ENCODE measurements around the gene MKLN1. TPM values are rescaled to one million over a fixed set of nuclear protein-coding genes. Genes with fewer than 3 reads are reported as not detected.
"Not testable (repeated sequence)": the region's sequence is repeated elsewhere in the genome, so short reads cannot be mapped to it uniquely, and the experiment has no call there.

MKLN1 gene
- total RNA-seq, 1 donor from 2014 or later: 45.7 TPM

DNA sequence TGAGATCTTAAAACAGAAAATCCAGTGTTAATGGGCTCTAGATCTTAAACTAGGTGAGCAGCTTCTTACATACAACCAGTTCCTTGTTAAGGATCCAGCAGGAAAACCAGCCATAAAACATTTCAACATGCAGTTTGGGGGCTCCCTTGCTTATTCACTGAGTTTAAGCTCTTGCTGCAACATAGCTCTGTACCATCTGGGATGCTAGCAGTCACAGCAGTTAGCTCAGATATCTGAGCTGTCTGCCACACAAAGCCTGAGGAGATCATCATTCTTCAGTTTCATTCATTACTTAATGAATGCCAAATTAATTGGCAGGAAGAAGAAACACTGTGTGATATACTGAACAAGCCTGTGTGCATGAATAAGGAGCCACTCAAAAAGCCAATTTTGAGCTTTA, 165.9 kb downstream of the MKLN1 start:
- FAIRE-seq (no peak), DNase-seq (ENCODE audit: low spot score in 2 of 2) (no peak)

DNA sequence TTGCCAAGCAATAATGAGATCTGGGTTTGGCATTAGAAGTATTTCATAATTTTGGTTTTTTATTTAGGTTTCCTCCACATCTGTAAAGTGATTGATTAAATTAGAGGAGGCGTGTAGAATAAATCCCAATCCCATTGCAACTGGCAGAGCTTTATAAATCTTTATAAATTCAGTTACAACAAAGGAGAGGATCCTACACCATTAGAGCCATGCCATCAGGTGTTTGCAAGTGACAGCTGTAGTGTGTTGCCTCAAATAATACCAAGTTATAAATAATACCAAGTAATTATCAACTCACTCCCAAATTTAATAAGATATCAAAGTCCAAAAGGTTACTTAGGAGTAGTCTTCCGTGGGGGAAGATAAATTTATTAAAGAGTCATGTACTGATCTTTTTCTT, 166.5 kb downstream of the MKLN1 start:
- no peak for DNase-seq (ENCODE audit: low spot score in 2 of 2)
- FAIRE-seq: no peak

DNA sequence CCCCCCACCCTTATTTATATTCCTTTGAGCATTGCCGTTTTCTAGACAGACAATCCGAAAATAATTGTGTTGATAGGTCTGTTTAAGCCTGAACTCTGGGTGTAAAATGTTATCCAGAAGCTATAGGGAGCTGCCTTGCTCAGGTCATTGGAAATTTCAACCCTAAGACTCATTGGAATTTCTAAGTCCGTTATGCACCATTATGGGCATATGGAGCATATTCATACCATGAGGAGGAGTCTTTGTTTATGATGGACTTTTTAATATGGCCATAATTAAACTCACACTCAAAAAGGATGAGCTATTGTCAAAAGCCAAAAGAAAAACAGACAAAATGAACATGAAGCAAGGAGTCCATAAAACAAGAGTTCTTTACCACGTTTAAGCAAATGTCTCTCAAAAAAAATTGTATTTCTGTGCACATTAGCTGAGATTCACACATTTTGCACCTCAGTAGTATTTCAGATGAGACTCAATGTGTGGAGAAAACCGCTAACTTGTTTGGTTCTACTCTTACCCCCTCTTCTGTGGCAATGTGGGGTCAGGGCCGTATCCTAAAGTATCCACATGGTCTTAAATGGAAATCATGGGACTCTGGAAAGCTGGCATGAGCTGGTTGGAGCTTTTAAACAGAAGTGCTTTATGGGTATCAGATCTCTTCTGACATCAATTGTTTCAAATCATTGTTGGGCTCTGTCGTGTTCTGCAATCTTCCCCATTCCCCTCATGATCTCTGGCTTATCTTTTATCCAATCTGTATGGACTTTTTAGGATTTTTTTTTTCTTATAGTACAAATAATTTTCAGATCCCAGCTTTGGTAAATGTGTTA, 168.2 kb downstream of the MKLN1 start:
- DNase-seq (ENCODE audit: low spot score in 2 of 2) (no peak), FAIRE-seq (no peak)

DNA sequence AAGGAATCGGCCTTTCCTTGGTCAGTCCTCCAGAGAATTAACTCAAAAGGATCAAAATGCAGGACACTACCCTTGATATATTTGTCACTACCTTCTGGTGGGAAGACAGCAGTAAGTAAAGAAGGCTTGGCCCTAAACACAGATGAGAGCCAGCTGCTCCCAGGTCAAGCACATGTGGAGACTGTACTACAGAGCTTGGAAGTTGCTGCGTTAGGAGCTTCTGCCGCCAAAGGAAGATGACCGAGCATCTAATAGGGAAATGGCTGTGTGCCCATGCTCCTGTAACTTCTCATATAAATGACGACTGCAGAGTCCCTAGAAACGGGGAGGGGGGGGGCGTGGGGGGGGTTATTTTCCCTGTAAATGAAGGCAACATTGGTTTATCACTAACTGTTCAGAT, 169.8 kb downstream of the MKLN1 start:
- no peak for DNase-seq (ENCODE audit: low spot score in 2 of 2)
- no peak for FAIRE-seq

DNA sequence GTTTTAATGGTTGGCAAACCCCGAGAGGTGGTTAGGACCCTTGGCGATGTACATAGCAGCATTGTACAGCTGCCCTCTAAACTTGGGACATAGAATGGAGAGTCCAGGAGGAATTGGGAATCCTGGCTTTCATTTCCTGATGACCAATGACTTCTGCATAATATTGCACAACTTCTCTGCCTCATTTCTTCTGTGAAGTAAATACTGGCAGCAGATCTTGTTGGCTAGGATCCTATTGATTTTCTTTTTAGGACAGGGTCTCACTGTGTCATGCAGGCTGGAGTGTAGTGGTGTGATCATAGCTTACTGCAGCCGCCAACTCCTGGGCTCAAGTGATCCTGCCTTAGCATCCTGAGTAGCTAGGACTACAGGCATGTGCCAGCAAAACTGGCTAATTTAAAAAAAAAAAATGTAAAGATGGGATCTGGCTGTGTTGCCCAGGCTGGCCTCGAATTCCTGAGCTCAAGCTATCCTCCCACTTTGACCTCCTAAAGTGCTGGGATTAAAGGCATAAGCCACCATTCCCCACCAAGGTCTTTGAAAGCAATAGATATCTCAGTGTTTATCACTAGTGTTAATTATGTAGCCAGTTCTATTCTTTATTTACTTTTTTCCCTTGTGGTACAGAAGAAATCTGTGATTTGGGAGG, 170.7 kb downstream of the MKLN1 start:
- FAIRE-seq (no peak), DNase-seq (ENCODE audit: low spot score in 2 of 2) (no peak)

DNA sequence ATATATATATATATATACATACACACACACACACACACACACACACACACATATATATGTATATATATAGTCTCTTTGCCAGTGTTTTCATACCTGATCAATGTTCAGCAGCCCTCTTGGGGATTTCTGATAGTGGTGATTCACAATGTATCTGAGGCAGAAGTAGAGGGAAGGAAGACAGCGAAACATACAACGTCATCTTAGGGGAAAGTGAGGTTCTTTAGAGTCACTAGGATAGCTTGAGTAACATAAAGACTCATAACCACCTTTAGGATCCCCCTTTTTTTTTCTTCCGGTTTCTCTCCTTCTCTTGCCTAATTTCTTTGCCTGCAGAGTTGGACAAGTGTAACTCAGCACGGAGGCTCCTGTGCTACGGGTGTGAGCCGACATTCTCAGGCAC, 172.1 kb downstream of the MKLN1 start:
- no peak for FAIRE-seq

DNA sequence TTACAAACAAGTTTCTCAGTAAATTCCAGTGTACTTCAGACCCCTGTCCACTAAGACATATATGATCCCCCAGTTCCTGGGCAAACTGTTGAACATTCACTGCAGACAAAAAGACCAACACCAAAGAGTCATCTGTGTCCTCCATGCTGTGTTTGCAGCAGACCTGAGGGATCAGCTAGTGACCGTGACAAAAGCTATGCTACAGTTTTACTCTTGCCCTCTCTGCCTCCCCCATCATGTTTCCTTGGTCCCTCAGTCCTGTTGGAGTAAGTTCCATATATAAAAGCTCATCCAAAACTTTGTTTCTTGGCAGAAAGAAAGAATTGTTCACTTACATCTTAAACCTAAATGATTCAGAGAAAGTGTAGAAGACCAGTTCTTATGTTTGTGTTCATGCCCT, 172.7 kb downstream of the MKLN1 start:
- FAIRE-seq (no peak), DNase-seq (ENCODE audit: low spot score in 2 of 2) (no peak)

More for the DNA sequence above, 172.1 kb downstream of the MKLN1 start:
- DNase-seq (ENCODE audit: low spot score in 2 of 2): no peak

DNA sequence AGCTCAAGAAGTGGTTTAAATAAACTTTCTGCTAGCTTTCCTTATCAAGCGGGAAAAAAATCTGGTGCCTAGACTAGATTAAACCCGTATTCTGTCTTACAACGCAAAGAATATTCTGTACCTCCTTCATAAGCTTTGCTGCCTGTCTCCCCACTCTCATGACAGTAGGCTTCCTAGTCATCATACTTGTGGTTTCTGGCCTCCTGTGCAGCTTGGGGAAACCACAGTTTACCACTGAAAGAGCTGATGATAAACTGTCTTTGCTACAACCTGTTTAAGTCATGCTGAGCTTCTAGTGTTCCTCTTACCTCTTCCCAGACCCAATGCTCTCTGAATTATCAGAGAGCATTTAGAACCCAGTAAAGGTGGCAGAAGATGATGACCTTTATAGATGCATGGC, 173.7 kb downstream of the MKLN1 start:
- DNase-seq (ENCODE audit: low spot score in 2 of 2) (no peak), FAIRE-seq (no peak)

DNA sequence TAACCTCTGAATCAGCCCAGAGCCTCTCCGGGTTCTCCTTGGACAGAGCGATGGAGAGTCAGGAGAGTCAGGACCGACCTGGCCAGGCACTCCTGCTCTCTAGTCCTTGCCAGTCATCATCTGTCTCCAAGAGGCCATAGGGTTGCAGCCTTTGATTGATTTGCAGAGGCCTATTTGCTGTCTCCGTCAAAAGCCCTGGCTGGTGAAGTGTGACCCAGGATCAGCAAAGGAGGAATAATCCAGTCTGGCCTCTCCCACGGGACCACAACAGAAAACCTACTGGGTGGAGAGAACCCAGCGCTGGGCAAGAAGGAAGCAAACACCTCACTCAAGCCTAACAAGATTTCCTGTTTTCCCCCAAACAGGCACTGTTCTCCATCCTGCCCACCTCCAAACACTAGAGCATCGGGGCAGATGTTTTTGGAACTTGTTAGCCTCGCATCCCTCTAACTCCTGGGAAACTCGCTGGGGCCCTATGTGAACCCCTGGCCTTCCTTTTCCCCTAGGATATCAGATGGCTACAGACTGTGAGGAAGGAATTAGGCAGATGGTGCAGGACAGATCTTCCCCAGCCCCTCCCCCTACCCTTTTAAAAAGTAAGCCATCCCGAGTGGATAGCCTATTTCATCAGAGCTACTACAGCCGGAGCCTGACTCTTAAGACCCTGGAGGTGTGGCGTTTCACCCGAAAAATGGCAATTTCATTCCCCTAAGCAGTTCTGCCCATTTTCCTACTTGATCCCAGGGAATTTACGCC, 174.4 kb downstream of the MKLN1 start:
- FAIRE-seq (no peak), DNase-seq (ENCODE audit: low spot score in 2 of 2) (no peak)

DNA sequence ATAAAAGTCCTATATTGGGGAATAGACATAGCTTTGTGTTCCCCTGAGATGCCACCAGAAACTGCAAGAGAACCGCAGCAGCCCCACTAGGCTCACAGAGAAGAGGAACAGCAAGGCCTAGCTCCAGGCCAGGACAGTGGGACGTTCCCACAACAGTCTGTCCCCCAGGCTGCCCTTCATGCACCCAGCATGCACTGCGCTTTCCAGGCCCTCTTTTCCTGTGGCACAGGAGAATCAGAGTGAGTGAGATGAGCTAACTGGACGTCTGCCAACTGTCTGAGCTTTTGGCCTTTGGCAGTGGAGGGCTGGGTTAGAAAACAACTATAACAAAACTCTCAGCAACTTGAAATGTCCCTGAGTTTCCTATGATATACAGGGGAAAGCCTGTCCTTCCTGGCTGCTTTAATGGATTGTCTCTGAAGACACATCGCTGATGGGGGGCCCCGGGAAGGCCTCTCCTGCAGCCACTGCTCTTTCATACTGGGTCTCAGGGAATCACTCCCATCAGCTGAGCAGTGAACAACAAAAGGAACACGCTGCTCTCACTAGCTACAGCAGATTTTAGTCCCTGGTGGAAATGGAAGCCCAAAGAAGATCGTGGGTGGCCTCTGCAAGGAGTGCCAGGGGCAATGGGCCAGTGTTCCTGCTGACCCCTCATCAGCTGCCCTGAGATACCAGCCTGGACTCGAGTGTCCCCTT, 175.3 kb downstream of the MKLN1 start:
- FAIRE-seq: no peak
- DNase-seq (ENCODE audit: low spot score in 2 of 2): no peak

DNA sequence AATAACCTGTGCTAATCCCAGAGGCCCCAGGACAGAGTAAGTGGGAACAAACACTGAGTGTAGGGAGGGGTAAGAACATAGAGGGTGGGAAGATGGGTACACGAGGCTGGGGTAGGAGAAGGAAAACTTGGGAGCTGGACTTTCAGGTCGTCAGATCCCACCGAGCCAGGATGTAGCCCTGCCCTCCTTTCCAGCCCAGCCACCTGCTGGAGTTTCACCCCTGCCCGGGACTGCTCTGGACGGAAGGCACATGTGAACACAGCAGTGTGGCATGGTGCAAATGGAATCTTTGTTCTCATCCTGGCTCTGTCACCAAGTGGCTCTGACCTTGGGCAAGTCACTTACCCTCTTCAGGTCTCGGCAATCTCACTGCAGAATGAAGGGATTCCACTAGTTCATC, 176.0 kb downstream of the MKLN1 start:
- DNase-seq (ENCODE audit: low spot score in 2 of 2) (no peak), FAIRE-seq (no peak)

DNA sequence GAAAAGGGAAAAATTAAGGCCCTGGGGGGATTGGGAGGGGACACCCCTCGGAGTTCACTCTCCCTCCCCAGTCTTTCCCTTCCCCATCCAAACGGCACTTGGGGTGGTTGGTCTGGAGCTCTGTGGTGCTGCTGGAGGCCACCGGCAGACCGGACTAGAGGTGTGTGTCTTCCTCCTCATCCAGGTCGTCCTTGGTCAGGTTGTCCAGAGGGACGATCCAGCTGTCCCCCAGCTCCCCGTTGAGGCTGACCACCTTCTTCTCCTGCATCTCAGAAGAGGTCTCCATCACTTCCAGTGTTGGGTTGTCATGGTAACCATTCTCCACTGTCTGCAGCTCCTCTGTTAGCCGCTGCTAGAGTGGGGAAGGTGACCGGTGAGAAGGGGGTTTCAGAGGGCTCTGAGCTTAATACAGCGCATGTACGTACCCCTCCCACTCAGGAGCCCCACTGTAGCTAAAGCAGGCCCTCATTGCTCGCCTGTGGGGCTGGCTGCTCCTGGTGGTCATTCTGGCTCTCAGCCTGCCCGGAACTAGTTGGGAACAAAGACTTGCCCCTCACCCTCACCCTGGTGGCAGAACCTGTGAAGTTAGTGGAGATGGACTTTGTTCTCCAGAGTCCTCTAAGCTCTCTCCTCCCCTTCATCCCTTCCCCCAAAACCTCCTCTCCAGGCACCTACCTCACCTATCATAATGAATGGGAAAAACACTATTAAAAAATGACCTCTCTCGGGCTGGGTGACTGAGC, 176.7 kb downstream of the MKLN1 start:
- no peak for FAIRE-seq
- DNase-seq (ENCODE audit: low spot score in 2 of 2): no peak

DNA sequence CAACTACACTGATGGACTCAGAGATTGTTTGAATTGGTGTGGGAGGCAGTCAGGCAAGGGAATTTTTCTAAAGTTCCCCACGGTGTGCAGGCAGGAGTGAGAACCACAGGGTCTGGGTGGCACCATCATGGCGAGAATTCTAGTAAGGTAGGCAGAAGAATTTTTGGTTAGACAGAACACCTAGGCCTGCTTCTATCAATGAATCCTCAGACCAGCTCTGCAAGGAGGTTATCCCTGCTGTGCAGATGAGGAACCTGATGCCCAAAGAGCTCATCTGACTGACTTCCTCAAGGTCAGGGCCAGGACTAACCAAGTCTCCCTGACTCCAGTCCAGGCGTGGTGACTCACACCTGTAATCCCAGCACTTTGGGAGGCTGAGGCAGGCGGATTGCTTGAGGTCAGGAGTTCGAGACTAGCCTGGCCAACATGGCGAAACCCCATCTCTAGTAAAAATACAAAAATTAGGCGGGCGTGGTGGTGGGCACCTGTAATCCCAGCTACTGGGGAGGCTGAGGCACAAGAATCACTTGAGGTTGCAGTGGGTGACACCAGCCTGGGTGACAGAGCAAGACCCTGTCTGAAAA, 177.5 kb downstream of the MKLN1 start:
- not testable (repeated sequence) for DNase-seq (ENCODE audit: low spot score in 2 of 2); FAIRE-seq

DNA sequence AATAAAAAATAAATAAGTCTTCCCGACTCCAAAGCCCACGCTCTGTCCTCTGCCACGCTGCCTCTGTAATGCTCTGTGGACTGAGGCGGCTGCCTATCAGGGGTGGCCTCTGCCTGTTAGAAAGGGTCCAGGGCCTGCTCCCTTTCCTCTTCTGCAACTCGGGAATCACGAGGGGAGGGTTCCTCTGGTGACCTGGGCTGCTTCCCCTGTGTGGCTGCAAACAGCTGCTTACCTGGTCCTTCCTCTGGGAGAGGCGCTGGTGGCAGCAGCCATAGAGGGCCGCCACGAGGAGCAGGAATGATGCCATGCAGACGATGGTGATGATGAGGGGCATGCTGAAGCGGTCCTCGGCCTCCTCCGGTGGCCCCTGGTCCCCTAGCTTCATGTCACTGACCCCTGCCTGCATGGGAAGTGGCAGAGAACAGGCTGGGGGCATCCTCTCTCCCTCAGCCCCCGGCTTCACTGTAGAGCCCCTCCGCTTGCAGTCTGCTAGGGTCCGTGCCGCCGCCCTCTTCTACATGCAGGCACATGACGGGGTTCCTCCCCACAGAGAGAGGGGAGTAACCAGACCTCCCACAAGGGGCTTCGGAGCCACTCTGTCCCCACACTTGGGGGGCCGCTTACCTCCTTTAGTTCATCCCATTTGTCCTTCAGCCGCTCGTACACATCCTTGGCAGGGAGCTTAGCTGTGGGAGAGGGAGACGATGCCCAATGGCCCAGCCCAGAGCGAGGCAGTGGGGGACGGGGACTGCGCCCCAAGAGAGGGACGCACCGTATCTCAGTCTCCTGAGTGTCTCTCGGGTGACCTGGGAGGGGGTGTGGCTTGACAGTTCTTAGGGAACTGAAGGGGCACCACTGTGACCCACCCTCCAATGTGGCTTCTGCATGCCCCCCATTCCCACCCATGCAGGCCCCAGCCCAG, 178.2 kb downstream of the MKLN1 start:
- DNase-seq (ENCODE audit: low spot score in 2 of 2) (no peak), FAIRE-seq (no peak)

DNA sequence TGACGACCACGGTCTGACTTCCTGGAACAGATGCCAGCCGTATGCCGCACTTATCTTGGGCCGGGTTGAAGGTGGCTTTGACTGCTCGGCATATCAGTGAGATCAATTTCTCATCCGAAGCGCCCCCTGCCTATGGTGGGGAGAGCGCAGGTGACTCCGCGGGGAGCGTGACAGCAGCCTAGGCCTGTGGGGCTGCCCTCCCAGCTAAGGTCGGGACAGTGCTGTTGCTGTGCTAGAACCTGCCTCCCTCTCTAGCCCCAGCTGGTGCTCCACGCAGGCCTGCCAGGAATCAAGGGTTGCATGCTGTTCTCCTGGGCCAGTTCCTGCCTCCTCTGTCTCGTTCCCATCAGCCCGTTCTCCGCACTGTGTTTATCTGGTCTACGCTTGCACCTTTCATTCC, 178.9 kb downstream of the MKLN1 start:
- DNase-seq (ENCODE audit: low spot score in 2 of 2) (no peak), FAIRE-seq (no peak)

DNA sequence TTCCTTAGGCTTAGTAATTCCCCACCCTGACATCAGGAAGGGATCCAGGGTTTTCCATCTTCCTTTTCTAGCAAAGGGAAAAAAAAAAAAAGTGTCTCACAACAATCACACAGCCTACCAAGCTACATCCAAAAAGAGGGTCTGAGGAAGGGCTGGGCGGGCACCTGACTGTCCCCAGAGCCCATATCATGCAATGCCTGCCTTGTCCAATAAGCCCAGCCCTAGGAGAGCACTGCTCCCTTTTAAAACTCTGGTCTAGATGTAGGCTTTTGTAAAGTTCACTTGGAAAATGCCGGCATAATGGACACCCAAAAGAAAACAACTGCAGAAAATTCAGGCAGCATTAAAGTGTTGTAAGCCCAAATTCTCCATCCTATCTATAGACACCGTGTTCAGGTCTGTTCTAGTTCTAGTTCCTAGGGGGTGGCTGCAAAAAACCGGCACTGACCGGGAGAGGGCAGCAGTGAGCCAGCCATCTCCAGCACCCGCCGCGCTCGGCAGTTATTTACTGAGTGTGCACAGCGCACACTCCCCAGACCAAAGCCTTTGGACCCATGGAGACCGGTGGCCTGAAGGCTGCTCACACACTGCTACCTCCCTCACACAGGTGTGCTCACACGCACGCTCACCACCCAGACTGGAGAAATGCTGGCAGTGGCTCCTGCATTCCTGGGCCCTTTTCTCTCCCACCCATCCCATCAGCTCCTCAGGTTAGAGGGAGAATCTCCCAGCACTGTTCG, 180.1 kb downstream of the MKLN1 start:
- peak; percentile 21 to 58 for DNase-seq (ENCODE audit: low spot score in 2 of 2)
- FAIRE-seq: no peak

DNA sequence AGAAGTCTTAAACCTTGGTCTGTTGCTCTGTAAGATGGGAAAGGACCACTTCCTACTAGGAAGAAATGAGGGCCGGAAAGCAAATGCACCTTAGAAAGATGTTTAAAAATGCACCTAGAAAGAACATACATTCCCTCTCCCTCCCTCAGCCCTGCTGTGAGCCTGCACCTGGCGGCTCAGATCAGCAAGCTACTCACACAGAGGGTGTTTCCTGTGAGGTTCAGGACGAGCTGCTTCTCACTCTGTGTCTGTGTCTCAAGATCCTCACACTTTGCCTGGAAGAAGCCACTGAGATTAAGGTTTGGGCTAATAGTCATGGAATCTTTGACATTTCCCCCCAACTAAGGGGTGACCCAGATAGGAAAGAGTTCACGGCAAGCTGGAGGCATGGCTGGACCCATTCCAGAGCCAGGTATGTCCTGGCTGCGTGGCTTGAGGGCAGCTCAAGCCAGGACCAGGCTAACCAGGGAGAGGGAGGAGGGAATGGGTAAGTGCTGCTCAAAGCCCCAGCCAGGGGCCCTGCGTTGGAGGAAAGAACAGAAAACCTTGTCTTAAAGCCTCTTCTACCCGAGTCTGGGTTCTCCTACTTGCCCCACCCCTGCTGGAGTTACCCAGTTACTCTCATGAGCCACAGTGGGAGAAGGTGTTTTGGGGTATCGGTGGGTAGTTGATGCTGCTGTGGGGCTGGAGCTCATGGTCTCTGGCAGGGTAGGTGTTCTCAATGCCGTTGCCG, 181.2 kb downstream of the MKLN1 start:
- DNase-seq (ENCODE audit: low spot score in 2 of 2) (no peak), FAIRE-seq (no peak)
